GM12872 (cell line): Measurements from ENCODE around the gene SFRP5.

ENCODE experiments used
- CTCF ChIP-seq: IDR thresholded peaks from 3 replicates; pipeline ENCODE4 v1.5.1; 2011; ENCODE audit warnings: low read depth, mild to moderate bottlenecking, low read length, moderate library complexity; ENCODE audit not compliant: insufficient read depth

SFRP5 gene

GRCh38 chr10:97771913-97772823 is at the start of gene SFRP5:
Gene SFRP5, minus strand, starts transcription at chr10:97771999. Its CDS starts 166 bp downstream, at chr10:97771833.
- no peak for TF ChIP-seq CTCF

- TF ChIP-seq CTCF, result no peak
Measured at GRCh38 chr10:97820096-97820704, 48.4 kb upstream of the SFRP5 start.

- no peak for TF ChIP-seq CTCF
Measured at GRCh38 chr10:97818572-97818971, 46.8 kb upstream of the SFRP5 start.

- no peak for TF ChIP-seq CTCF
Measured at GRCh38 chr10:97816609-97817008, 44.8 kb upstream of the SFRP5 start.

- no peak for TF ChIP-seq CTCF
Measured at GRCh38 chr10:97814996-97815395, 43.2 kb upstream of the SFRP5 start.

GRCh38 chr10:97813311-97813710 is 41.5 kb upstream of the SFRP5 start:
- TF ChIP-seq CTCF, result no peak

- TF ChIP-seq CTCF, result no peak
Measured at GRCh38 chr10:97812696-97813095, 40.9 kb upstream of the SFRP5 start.
